NCI-H446 treated with DMSO at 0.1 percent for 48 hours (cell line): Measurements from ENCODE around the gene MKI67.
"Not testable (repeated sequence)": the region's sequence is repeated elsewhere in the genome, so short reads cannot be mapped to it uniquely, and the experiment has no call there.

Source experiments
- DNase-seq: peaks from one replicate; lab custom pipeline; 2025; lab: John Stamatoyannopoulos, UW

The MKI67 gene

GRCh38 chr10:128103229-128103714 lies 23.0 kb downstream of the MKI67 start:
- no peak for DNase-seq

GRCh38 chr10:128102480-128103228 lies 23.6 kb downstream of the MKI67 start:
- no peak for DNase-seq

- no peak for DNase-seq
These were observed 24.3 kb downstream of the MKI67 start for GRCh38 chr10:128101901-128102300.

GRCh38 chr10:128099901-128100300 lies 26.3 kb downstream of the MKI67 start:
- DNase-seq, result no peak

GRCh38 chr10:128098631-128099030 lies 27.6 kb downstream of the MKI67 start:
- DNase-seq, result no peak

GRCh38 chr10:128097783-128098182 lies 28.4 kb downstream of the MKI67 start:
- DNase-seq, result no peak

GRCh38 chr10:128096486-128097199 lies 29.6 kb downstream of the MKI67 start:
- no peak for DNase-seq

GRCh38 chr10:128095753-128096469 lies 30.3 kb downstream of the MKI67 start:
- DNase-seq, result no peak

- no peak for DNase-seq
These were observed 31.0 kb downstream of the MKI67 start for GRCh38 chr10:128095027-128095752.

- DNase-seq, result not testable (repeated sequence)
These were observed 31.6 kb downstream of the MKI67 start for GRCh38 chr10:128094596-128094995.

- DNase-seq, result no peak
These were observed 33.8 kb downstream of the MKI67 start for GRCh38 chr10:128092454-128092853.

GRCh38 chr10:128091636-128092210 lies 34.5 kb downstream of the MKI67 start:
- no peak for DNase-seq

GRCh38 chr10:128087884-128088709 lies 38.1 kb downstream of the MKI67 start:
- DNase-seq, result no peak

GRCh38 chr10:128087146-128087883 lies 38.9 kb downstream of the MKI67 start:
- no peak for DNase-seq

- no peak for DNase-seq
These were observed 40.0 kb downstream of the MKI67 start for GRCh38 chr10:128086003-128086863.

- no peak for DNase-seq
These were observed 41.2 kb downstream of the MKI67 start for GRCh38 chr10:128084991-128085390.

- no peak for DNase-seq
These were observed 41.9 kb downstream of the MKI67 start for GRCh38 chr10:128084364-128084763.

- no peak for DNase-seq
These were observed 42.9 kb downstream of the MKI67 start for GRCh38 chr10:128083191-128083895.
